Sigmoid colon (tissue), 7 donors: ENCODE measurements around the gene CCDC137. TPM values are rescaled to one million over a fixed set of nuclear protein-coding genes. Genes with fewer than 3 reads are reported as not detected.

ENCODE experiments used
- DNase-seq: peaks from one replicate; pipeline ENCODE4 v3.0.0-alpha.2; 2019
- H3K27ac ChIP-seq, 4 donors: fragments of 200-600 bp; sonication (generic); one replicate each; pipeline ENCODE4 v1.5.1; 2016 to 2019; ENCODE audit warnings: mild to moderate bottlenecking in 1 of 4
- H3K27me3 ChIP-seq, 3 donors: fragments of 200-600 bp; sonication (generic); one replicate each; pipeline ENCODE4 v1.5.1; 2019; ENCODE audit warnings: mild to moderate bottlenecking in 1 of 3
- H3K36me3 ChIP-seq, 4 donors: fragments of 200-600 bp; sonication (generic); one replicate each; pipeline ENCODE4 v1.5.1; 2016 to 2019
- H3K4me1 ChIP-seq, 4 donors: fragments of 200-600 bp; sonication (generic); one replicate each; pipeline ENCODE4 v1.5.1; 2017 to 2019
- H3K4me3 ChIP-seq, 4 donors: fragments of 200-600 bp; sonication (generic); one replicate each; pipeline ENCODE4 v1.5.1; 2017 to 2019; ENCODE audit warnings: mild to moderate bottlenecking in 2 of 4, moderate library complexity in 1 of 4
- H3K9me3 ChIP-seq, 4 donors: fragments of 200-600 bp in 3 of 4; sonication (generic) in 3 of 4; one replicate each; pipeline versions ENCODE4 v1.5.1 to v1.6.1; 2013 to 2019
- CTCF ChIP-seq, 4 experiments: fragments of 450-650 bp in 3 of 4; fragments of 200-600 bp in 1 of 4; IDR thresholded peaks; one replicate each; pipeline ENCODE4 v1.5.1; 2016 to 2019; ENCODE audit warnings: antibody characterized with exemption in 4 of 4, mild to moderate bottlenecking in 3 of 4, moderate library complexity in 2 of 4
- EP300 ChIP-seq, 4 donors: sonication (generic); formaldehyde crosslinking; IDR thresholded peaks; one replicate each; pipeline ENCODE4 v1.6.1; 2017; ENCODE audit warnings: antibody characterized with exemption in 4 of 4
- POLR2A ChIP-seq, 2 donors: fragments of 450-650 bp; IDR thresholded peaks; one replicate each; pipeline ENCODE4 v1.6.1; 2016; ENCODE audit warnings: antibody characterized with exemption in 2 of 2, mild to moderate bottlenecking in 2 of 2, moderate library complexity in 2 of 2
- POLR2AphosphoS5 ChIP-seq, 4 donors: sonication (generic); formaldehyde crosslinking; IDR thresholded peaks; one replicate each; pipeline ENCODE4 v1.6.1; 2017; ENCODE audit warnings: antibody characterized with exemption in 4 of 4
- whole genome bisulfite sequencing, 2 donors: extraction: QIAGEN DNeasy Blood & Tissue Kit; methylation state at CpG; one replicate each; pipeline ENCODE4 v1.1.7; 2013; 5-methylcytosine and 5-hydroxymethylcytosine counted together
- intact Hi-C: fragments of 100-400 bp; cut with DNase I; formaldehyde crosslinking; loops from one replicate; pipeline ENCODE4 v1.15.1; 2023
- polyA plus RNA-seq, 3 donors: library from polyadenylated mRNA; stranded (reverse); fragments of 200-250 nt; gene quantifications; one replicate each; pipeline ENCODE4 v1.2.3, GENCODE V29; 2013
- total RNA-seq, 4 donors: library from RNA; depleted of rRNA; stranded (reverse); fragments of >200 nt; gene quantifications; one replicate each; pipeline ENCODE4 v1.1.0, GENCODE V29; 2016
- donor health status: healthy with polysubstance abuse.
- donor health status: Bipolar disorder and iron deficiency.
- donor health status: healthy.

The CCDC137 gene
- total and polyA plus RNA-seq, 7 donors: 5.5 to 31.1 (median 9.5) TPM

DNA sequence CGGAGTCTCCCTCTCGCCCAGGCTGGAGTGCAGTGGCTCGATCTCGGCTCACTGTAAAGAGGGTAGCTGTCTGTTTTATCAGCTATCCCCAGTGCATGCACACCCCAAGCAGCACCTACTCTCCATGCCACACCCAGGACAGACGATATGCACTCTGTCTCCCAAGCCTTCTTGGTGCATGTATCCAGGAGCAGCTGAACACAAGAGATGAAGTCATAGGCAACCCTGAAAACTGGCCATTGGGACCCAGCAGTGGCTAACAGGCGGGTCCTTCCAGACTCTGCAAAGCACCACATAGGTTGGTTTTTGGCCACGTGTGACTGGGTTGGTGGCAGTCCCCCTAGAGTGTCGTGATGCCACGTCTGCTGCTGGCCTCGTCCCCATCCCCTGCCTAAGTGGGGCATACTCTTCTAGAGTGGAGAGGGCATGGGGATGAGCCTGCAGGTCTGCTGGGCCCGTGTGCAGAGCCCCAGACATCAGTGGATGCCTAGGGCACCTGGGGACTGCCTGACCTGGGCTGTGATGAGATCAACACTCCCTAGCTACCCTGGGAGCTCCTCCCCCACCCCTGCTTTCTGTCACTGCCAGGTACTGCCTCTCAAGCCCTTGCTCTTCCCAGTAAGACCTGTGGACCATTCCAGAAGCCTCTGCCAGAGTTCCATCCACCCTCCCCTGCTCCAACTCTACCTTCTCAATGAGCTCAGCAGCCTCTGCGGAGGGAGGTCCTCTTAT, 19.5 kb upstream of the CCDC137 start:
- peaks cover 29 to 53% (median 49%) of the 10 kb centered on the region in 3 donors for H3K27me3 ChIP-seq
- intact Hi-C loops: no loop called here
- H3K36me3 ChIP-seq: no peaks in the 10 kb centered on the region
- DNase-seq: no peak
- peaks cover 0 to 6% (median 4%) of the 10 kb centered on the region in 4 donors for H3K9me3 ChIP-seq
- H3K4me3 ChIP-seq: no peak overlapping the region
- no peak overlapping the region for H3K27ac ChIP-seq
- TF ChIP-seq EP300 (IDR thresholded peaks at IDR 0.05) (no peak), CTCF (IDR thresholded peaks at IDR 0.05) (no peak), POLR2AphosphoS5 (IDR thresholded peaks at IDR 0.05) (no peak), POLR2A (IDR thresholded peaks at IDR 0.05) (no peak)
- no peaks in the 10 kb centered on the region for H3K4me1 ChIP-seq
- WGBS, 2 donors: 68 to 74% methylated on average over 12 of the region's 12 CpGs

DNA sequence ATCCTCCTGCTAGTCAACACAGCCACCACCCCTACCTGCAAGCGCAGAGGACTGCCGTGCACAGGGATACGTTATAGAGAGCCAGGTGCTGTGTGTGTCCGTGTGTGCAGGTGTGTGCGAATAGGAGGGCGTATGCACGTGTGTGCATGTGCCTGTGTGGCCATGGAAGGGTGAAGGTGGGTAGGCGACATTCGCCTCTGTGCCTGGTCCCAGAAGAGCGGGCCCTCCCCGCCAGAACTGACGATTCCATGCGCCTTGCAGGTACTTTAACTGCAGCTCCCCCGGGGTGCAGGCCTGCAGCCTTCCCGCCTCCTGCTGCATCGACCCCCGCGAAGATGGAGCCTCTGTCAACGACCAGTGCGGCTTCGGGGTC, 18.9 kb upstream of the CCDC137 start:
- intact Hi-C loops: no loop called here
- no peak overlapping the region for H3K4me3 ChIP-seq
- H3K36me3 ChIP-seq: no peaks in the 10 kb centered on the region
- no peak for DNase-seq
- H3K9me3 ChIP-seq: peaks cover 0 to 6% (median 4%) of the 10 kb centered on the region in 4 donors
- H3K4me1 ChIP-seq: no peaks in the 10 kb centered on the region
- TF ChIP-seq POLR2AphosphoS5 (IDR thresholded peaks at IDR 0.05): no peak
- TF ChIP-seq CTCF (IDR thresholded peaks at IDR 0.05): no peak
- no peak for TF ChIP-seq POLR2A (IDR thresholded peaks at IDR 0.05)
- no peak for TF ChIP-seq EP300 (IDR thresholded peaks at IDR 0.05)
- no peak overlapping the region for H3K27ac ChIP-seq
- H3K27me3 ChIP-seq: peaks cover 29 to 53% (median 49%) of the 10 kb centered on the region in 3 donors
- 38 to 43% methylated on average over 21 of the region's 21 CpGs for WGBS, 2 donors

DNA sequence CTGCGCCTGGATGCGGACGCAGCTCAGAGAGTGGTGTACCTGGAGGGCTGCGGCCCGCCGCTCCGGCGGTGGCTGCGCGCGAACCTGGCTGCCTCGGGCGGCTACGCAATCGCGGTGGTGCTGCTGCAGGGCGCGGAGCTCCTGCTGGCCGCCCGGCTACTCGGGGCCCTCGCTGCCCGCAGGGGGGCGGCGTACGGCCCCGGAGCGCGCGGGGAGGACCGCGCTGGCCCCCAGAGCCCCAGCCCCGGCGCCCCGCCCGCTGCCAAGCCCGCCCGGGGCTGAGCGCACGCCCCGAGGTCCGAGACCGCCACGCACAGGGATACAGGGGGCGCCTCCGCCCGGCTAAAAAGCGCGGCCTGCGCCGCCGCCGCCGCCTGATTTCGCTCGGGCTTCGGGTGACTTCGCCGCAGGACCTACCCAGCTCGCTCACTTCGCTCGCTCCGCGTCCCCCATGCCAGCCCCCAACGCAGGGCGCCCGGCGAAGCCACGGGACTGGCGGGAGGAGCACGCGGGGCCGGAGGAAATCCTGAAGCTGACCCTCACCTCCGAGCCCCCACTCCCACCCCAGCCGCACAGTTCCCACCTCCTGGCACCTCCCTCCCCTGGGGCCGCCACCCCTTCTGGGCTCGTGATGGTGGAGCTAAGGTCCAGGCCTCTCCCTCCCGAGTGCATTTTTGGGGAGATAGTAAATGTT, 18.4 kb upstream of the CCDC137 start:
- no peaks in the 10 kb centered on the region for H3K4me1 ChIP-seq
- peaks cover 32 to 58% (median 50%) of the 10 kb centered on the region in 3 donors for H3K27me3 ChIP-seq
- no peaks in the 10 kb centered on the region for H3K36me3 ChIP-seq
- intact Hi-C loops: no loop called here
- 18 to 41% methylated on average over 78 of the region's 78 CpGs for WGBS, 2 donors
- DNase-seq: no peak
- H3K27ac ChIP-seq: no peak overlapping the region
- peaks cover 0 to 6% (median 4%) of the 10 kb centered on the region in 4 donors for H3K9me3 ChIP-seq
- no peak overlapping the region for H3K4me3 ChIP-seq
- TF ChIP-seq POLR2A (IDR thresholded peaks at IDR 0.05) (no peak), POLR2AphosphoS5 (IDR thresholded peaks at IDR 0.05) (no peak), EP300 (IDR thresholded peaks at IDR 0.05) (no peak), CTCF (IDR thresholded peaks at IDR 0.05) (no peak)

DNA sequence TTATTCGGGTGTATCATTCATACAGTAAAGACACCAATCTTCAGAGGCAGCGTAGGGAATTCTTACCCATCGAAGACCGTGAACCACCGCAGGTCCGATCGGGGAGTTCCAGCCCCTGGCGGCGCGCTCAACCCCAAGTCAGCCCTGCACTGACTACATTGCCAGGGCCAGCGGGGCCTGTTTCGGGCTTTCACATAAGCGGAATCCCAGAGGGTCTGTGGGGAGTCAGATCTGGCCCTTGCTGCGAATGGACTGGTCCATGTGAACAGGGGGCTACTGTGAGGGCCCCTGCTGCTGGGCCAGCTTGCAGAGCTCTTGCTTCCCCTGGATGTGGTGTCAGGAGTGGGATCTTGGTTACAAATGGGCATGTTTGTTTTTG, 17.8 kb upstream of the CCDC137 start:
- no peak for DNase-seq
- Histone ChIP-seq H3K4me3 (no peak overlapping the region), H3K9me3 (peaks cover 0 to 6% (median 4%) of the 10 kb centered on the region in 4 donors), H3K4me1 (no peaks in the 10 kb centered on the region), H3K36me3 (no peaks in the 10 kb centered on the region), H3K27me3 (peaks cover 34 to 63% (median 52%) of the 10 kb centered on the region in 3 donors), H3K27ac (no peak overlapping the region)
- intact Hi-C loops: no loop called here
- no peak for TF ChIP-seq CTCF (IDR thresholded peaks at IDR 0.05)
- no peak for TF ChIP-seq EP300 (IDR thresholded peaks at IDR 0.05)
- TF ChIP-seq POLR2A (IDR thresholded peaks at IDR 0.05): no peak
- TF ChIP-seq POLR2AphosphoS5 (IDR thresholded peaks at IDR 0.05): no peak
- WGBS, 2 donors: 68 to 78% methylated on average over 14 of the region's 14 CpGs
